Measurements from ENCODE around the gene CKMT2. TPM values are rescaled to one million over a fixed set of nuclear protein-coding genes. Genes with fewer than 3 reads are reported as not detected.

Gene CKMT2
- total RNA-seq, 1 experiment from 2014 or later = not detected

DNA sequence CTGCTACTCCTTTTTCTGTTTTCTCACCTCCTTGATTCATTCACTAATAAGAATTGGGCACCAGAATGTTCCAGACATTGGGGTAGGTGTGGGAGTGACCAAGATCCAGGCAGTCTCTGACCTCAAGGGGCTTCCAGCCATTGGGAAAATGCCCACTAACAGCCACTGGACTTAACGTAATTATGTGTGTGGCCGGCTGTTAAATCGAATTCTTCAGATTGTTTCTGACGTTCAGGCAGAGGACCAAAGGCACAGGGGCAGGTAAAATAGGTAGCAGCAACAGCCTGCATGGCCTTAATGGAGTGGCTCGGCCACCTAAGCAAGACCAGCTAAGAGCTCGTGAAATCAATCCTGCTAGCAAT, 48.4 kb upstream of the CKMT2 start:
- Histone ChIP-seq H3K27me3 (ENCODE audit: control insufficient read depth, insufficient read depth, low read length) (no peaks in the 10 kb centered on the region), H3K9me3 (ENCODE audit: control insufficient read depth, insufficient read depth, low read depth, low read length) (no peaks in the 10 kb centered on the region), H3K4me1 (ENCODE audit: control insufficient read depth, insufficient read depth, low read length) (no peaks in the 10 kb centered on the region), H3K27ac (ENCODE audit: low read length) (no peak overlapping the region), H3K36me3 (ENCODE audit: control insufficient read depth, insufficient read depth, low read length) (no peaks in the 10 kb centered on the region), H3K4me3 (ENCODE audit: low read depth in 2 of 2, low read length in 2 of 2) (no peak overlapping the region)
- POLR2A ChIA-PET = no interaction called here
- intact Hi-C loops (cut with micrococcal nuclease; ENCODE audit: unreplicated experiment) = no loop called here
- CTCF ChIA-PET = interaction anchor here (0.6 kb wide), 1 partner anchor 287 kb away, joined by 3 read pairs; no protein-coding TSS in a partner anchor
- ATAC-seq = no peak
- no peak for DNase-seq (ENCODE audit: low read depth, low spot score)
- in situ Hi-C loops (cut with HindIII; ENCODE audit: low pct_unique_long_range_greater_than_20kb, low sequenced_read_pairs) = no loop called here
- TF ChIP-seq, protein P1, sequence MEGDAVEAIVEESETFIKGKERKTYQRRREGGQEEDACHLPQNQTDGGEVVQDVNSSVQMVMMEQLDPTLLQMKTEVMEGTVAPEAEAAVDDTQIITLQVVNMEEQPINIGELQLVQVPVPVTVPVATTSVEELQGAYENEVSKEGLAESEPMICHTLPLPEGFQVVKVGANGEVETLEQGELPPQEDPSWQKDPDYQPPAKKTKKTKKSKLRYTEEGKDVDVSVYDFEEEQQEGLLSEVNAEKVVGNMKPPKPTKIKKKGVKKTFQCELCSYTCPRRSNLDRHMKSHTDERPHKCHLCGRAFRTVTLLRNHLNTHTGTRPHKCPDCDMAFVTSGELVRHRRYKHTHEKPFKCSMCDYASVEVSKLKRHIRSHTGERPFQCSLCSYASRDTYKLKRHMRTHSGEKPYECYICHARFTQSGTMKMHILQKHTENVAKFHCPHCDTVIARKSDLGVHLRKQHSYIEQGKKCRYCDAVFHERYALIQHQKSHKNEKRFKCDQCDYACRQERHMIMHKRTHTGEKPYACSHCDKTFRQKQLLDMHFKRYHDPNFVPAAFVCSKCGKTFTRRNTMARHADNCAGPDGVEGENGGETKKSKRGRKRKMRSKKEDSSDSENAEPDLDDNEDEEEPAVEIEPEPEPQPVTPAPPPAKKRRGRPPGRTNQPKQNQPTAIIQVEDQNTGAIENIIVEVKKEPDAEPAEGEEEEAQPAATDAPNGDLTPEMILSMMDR (IDR thresholded peaks at IDR 0.05) = no peak
- TF ChIP-seq POLR2AphosphoS5 (IDR thresholded peaks at IDR 0.05; ENCODE audit: low read depth, low read length) (no peak), TCF7L2 (IDR thresholded peaks at IDR 0.05; ENCODE audit: low read depth, low read length) (no peak), SIN3A (IDR thresholded peaks at IDR 0.05; ENCODE audit: borderline replicate concordance, insufficient read depth, low read depth, low read length) (no peak)
- TF ChIP-seq, protein P2, sequence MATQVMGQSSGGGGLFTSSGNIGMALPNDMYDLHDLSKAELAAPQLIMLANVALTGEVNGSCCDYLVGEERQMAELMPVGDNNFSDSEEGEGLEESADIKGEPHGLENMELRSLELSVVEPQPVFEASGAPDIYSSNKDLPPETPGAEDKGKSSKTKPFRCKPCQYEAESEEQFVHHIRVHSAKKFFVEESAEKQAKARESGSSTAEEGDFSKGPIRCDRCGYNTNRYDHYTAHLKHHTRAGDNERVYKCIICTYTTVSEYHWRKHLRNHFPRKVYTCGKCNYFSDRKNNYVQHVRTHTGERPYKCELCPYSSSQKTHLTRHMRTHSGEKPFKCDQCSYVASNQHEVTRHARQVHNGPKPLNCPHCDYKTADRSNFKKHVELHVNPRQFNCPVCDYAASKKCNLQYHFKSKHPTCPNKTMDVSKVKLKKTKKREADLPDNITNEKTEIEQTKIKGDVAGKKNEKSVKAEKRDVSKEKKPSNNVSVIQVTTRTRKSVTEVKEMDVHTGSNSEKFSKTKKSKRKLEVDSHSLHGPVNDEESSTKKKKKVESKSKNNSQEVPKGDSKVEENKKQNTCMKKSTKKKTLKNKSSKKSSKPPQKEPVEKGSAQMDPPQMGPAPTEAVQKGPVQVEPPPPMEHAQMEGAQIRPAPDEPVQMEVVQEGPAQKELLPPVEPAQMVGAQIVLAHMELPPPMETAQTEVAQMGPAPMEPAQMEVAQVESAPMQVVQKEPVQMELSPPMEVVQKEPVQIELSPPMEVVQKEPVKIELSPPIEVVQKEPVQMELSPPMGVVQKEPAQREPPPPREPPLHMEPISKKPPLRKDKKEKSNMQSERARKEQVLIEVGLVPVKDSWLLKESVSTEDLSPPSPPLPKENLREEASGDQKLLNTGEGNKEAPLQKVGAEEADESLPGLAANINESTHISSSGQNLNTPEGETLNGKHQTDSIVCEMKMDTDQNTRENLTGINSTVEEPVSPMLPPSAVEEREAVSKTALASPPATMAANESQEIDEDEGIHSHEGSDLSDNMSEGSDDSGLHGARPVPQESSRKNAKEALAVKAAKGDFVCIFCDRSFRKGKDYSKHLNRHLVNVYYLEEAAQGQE (IDR thresholded peaks at IDR 0.05; ENCODE audit: insufficient read depth in 1 of 2, low read depth in 2 of 2, low read length in 1 of 2) = no peak
- no TSS peak for BruUV-seq (replicated peaks)

DNA sequence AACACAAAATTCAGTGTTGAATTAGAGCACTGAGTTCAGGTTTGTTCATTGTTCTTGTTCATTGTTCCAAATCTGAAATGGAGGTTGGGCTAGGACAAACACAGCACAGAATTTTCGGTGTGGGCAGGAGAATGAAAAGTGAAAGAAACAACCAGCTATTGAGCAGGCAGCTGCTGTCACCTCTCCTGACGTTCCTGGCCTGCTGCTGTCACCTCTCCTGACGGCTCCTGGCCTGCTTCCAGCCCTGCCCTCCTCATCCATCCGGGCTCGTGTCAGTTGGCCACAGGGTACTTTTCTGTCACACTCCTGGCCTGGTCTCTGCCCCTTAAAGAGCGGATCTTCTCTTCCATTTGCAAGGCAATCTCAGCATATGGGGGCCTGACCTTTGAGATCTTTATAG, 45.2 kb upstream of the CKMT2 start:
- ChIA-PET POLR2A (no interaction called here), CTCF (no interaction called here)
- in situ Hi-C loops (cut with HindIII; ENCODE audit: low pct_unique_long_range_greater_than_20kb, low sequenced_read_pairs) = no loop called here
- Histone ChIP-seq H3K9me3 (ENCODE audit: control insufficient read depth, insufficient read depth, low read depth, low read length) (no peaks in the 10 kb centered on the region), H3K4me1 (ENCODE audit: control insufficient read depth, insufficient read depth, low read length) (no peaks in the 10 kb centered on the region), H3K4me3 (ENCODE audit: low read depth in 2 of 2, low read length in 2 of 2) (no peak overlapping the region), H3K27me3 (ENCODE audit: control insufficient read depth, insufficient read depth, low read length) (no peaks in the 10 kb centered on the region), H3K27ac (ENCODE audit: low read length) (no peak overlapping the region), H3K36me3 (ENCODE audit: control insufficient read depth, insufficient read depth, low read length) (no peaks in the 10 kb centered on the region)
- intact Hi-C loops (cut with micrococcal nuclease; ENCODE audit: unreplicated experiment) = no loop called here
- TF ChIP-seq TCF7L2 (IDR thresholded peaks at IDR 0.05; ENCODE audit: low read depth, low read length) (no peak), SIN3A (IDR thresholded peaks at IDR 0.05; ENCODE audit: borderline replicate concordance, insufficient read depth, low read depth, low read length) (no peak), POLR2AphosphoS5 (IDR thresholded peaks at IDR 0.05; ENCODE audit: low read depth, low read length) (no peak)
- TF ChIP-seq, protein P1 (IDR thresholded peaks at IDR 0.05) = no peak
- TF ChIP-seq, protein P2 (IDR thresholded peaks at IDR 0.05; ENCODE audit: insufficient read depth in 1 of 2, low read depth in 2 of 2, low read length in 1 of 2) = no peak
- DNase-seq (ENCODE audit: low read depth, low spot score) = no peak
- ATAC-seq = no peak
- no TSS peak for BruUV-seq (replicated peaks)
